Skeletal muscle tissue (tissue), 4 donors: ENCODE results near the gene DGKI. TPM values are rescaled to one million over a fixed set of nuclear protein-coding genes. Genes with fewer than 3 reads are reported as not detected.
A peak's percentile ranks its signal among the peaks of the same experiment; 100 is the strongest.

Source experiments
- H3K27ac ChIP-seq: one replicate; pipeline ENCODE4 v1.7.0; 2013; ENCODE audit warnings: mild to moderate bottlenecking, low read depth, low read length, inconsistent platforms
- H3K27me3 ChIP-seq, 3 donors: one replicate each; pipeline ENCODE4 v1.7.0; 2013; ENCODE audit warnings: low read length in 3 of 3; ENCODE audit not compliant: control insufficient read depth in 3 of 3, insufficient read depth in 3 of 3
- H3K36me3 ChIP-seq, 3 donors: one replicate each; pipeline ENCODE4 v1.7.0; 2013; ENCODE audit warnings: low read length in 3 of 3; ENCODE audit not compliant: control insufficient read depth in 3 of 3, insufficient read depth in 3 of 3
- H3K4me1 ChIP-seq, 3 donors: one replicate each; pipeline ENCODE4 v1.7.0; 2013; ENCODE audit warnings: low read length in 3 of 3, mild to moderate bottlenecking in 3 of 3; ENCODE audit not compliant: control insufficient read depth in 3 of 3, insufficient read depth in 3 of 3
- H3K4me3 ChIP-seq, 3 donors: one replicate each; pipeline ENCODE4 v1.7.0; 2013; ENCODE audit warnings: low read length in 3 of 3
- H3K9ac ChIP-seq, 3 donors: one replicate each; pipeline ENCODE4 v1.7.0; 2013; ENCODE audit warnings: low read length in 3 of 3, mild to moderate bottlenecking in 3 of 3, moderate library complexity in 2 of 3, low read depth in 1 of 3
- H3K9me3 ChIP-seq, 3 donors: one replicate each; pipeline ENCODE4 v1.7.0; 2013; ENCODE audit warnings: low read length in 3 of 3; ENCODE audit not compliant: control insufficient read depth in 3 of 3
- total RNA-seq: library from RNA; depleted of rRNA; stranded (reverse); fragments of >200 nt; gene quantifications from one replicate; pipeline ENCODE4 v1.2.3, GENCODE V29; 2014
- donor health status: Osteomylitis.

DGKI gene
- 1.0 TPM for total RNA-seq

DNA sequence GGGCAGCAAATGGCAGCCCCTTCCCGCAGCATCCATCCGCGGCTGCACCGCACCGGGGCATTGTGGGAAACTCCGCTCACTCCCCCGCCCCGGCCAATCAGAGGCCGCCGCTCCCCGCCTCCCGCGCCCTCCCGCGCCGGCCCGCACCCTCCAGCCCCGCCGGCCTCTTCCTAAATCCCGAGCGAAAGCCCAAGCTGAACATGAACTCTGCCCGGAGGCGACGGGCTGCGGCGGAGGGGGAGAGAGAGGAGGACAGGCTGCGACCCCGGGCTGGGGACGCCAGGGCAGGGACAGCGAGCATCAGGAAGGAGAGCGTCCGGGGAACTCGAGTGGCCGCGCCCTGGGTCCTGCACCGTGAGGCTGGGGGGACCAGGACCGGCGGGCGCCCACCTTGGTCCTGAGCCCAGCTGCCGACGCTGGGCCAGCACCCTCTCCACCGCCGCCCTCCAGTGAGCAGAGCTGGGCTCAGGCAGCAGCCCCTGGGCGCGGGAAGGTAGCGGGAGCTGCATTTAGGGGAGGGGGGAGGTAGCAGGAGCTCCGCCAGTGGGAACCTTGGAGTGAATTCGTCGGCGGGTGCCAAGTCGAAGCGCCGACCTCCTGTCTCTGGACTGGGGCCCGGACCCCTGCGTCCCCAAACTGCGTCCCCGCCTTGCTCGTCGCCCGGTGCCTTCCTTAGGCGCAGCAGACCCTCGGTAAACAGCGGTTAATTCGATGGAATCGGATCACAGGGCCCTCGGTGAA, at the start of gene DGKI:
TSS of gene DGKI (minus strand) at position 148 of the 741 bp plus-strand sequence.
- no peaks in the 10 kb centered on the region for H3K36me3 ChIP-seq
- no peak within 1 kb of the TSS for H3K9ac ChIP-seq
- peaks cover 11 to 13% (median 12%) of the 10 kb centered on the region in 3 donors for H3K4me1 ChIP-seq
- H3K9me3 ChIP-seq = no peaks in the 10 kb centered on the region
- H3K4me3 ChIP-seq = peak within 1 kb of the TSS; percentile 18 to 40 (median 35)
- H3K27ac ChIP-seq = no peak within 1 kb of the TSS
- H3K27me3 ChIP-seq = peaks cover 20 to 46% (median 42%) of the 10 kb centered on the region in 3 donors

DNA sequence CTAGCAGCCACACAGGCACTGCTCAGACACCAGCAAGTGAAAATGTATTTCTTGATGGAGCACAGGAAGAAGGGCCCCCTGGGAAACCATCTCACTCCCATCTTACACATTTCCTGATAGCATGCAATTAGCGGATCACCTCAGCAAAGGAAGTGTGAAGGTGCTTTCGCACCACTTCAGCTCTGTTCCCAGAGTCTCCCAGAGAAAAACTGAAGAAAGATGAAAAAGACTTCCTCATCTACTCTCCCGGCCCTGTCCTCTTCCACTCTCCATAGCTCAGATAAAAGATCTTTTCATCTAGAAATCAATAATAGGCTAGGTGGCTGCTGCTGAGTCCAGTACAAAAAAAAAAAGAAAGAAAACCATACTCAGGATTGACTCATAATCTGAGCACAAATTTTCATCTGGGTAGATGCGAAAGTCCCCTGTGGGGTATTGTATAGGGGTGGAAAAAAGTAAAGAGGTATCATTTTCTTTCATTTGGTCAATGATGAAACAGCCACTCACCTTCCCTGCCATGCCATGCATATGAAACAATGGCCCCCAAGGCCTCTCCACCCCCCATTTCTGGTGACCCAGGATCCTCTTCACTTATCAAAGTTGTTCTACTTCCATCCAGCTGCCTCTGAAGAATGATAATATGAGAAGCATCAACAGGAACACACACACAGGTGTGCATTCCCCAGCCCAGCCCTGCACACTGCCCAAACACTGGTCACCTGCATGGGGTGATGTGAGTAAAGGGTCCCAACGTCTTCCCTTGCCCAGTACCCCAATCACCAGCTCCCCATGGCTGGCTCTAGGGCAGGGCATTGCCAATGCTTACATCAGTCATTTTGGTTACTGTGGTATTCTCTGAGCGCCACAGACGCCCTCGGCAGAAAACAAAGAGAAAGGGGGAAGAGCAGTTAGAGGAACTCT, 48.8 kb upstream of the DGKI start:
- H3K36me3 ChIP-seq = peaks cover 6 to 22% (median 11%) of the 10 kb centered on the region in 3 donors
- H3K27ac ChIP-seq = no peak overlapping the region
- H3K9me3 ChIP-seq = peaks cover 0 to 2% (median 0%) of the 10 kb centered on the region in 3 donors
- peaks cover 16 to 32% (median 19%) of the 10 kb centered on the region in 3 donors for H3K4me1 ChIP-seq
- H3K9ac ChIP-seq = no peak overlapping the region
- H3K27me3 ChIP-seq = no peaks in the 10 kb centered on the region
- H3K4me3 ChIP-seq = no peak overlapping the region

GRCh38 chr7:137893143-137893742, 46.5 kb upstream of the DGKI start:
- Histone ChIP-seq H3K27ac (no peak overlapping the region), H3K4me3 (no peak overlapping the region), H3K4me1 (peaks cover 14 to 27% (median 15%) of the 10 kb centered on the region in 3 donors), H3K27me3 (no peaks in the 10 kb centered on the region), H3K9ac (no peak overlapping the region), H3K9me3 (peaks cover 0 to 2% (median 0%) of the 10 kb centered on the region in 3 donors), H3K36me3 (peaks cover 6 to 22% (median 11%) of the 10 kb centered on the region in 3 donors)

DNA sequence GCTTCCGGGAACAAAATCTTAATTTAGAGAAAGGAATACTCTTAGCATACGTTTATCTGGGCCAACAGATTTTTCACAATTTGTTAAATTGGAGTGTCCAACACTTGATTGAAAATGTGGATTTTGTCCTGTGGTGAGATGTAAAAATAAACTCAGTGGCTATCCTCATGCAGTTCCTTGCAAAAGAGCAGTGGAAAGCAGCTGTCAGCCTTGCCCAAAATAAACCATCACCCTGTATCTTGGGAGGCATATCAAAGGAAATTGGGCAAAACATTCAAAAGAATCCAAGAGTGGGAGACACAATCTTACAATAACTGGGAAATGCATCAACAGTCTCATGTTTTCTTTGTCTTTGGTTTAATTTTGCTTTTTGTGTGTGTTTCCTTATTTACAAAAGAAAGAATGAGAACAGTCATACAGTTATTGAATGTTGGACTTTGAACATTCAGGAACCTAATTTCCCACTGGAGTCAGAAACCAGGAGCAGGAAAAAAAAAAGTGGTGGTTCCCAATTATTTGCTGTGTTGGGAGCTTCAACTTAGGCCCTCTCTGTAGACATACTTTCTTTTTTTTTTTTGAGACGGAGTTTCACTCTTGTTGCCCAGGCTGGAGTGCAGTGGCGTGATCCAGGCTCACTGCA, 44.4 kb upstream of the DGKI start:
- Histone ChIP-seq H3K9me3 (peaks cover 0 to 2% (median 0%) of the 10 kb centered on the region in 3 donors), H3K9ac (peak overlapping the region in 1 of 3 donors; percentile 24), H3K27me3 (no peaks in the 10 kb centered on the region), H3K4me1 (peaks cover 17 to 22% (median 18%) of the 10 kb centered on the region in 3 donors), H3K4me3 (no peak overlapping the region), H3K36me3 (peaks cover 6 to 18% (median 11%) of the 10 kb centered on the region in 3 donors), H3K27ac (peak overlapping the region; percentile 84)

GRCh38 chr7:137890449-137890921, 43.7 kb upstream of the DGKI start:
- Histone ChIP-seq H3K27me3 (no peaks in the 10 kb centered on the region), H3K36me3 (peaks cover 6 to 15% (median 11%) of the 10 kb centered on the region in 3 donors), H3K4me3 (no peak overlapping the region), H3K9me3 (peaks cover 0 to 2% (median 0%) of the 10 kb centered on the region in 3 donors), H3K27ac (peak overlapping the region; percentile 84), H3K4me1 (peaks cover 18 to 22% (median 21%) of the 10 kb centered on the region in 3 donors), H3K9ac (no peak overlapping the region)

GRCh38 chr7:137888241-137888640, 41.5 kb upstream of the DGKI start:
- H3K9ac ChIP-seq = no peak overlapping the region
- H3K36me3 ChIP-seq = peaks cover 7 to 14% (median 7%) of the 10 kb centered on the region in 3 donors
- no peaks in the 10 kb centered on the region for H3K9me3 ChIP-seq
- no peak overlapping the region for H3K4me3 ChIP-seq
- no peaks in the 10 kb centered on the region for H3K27me3 ChIP-seq
- H3K27ac ChIP-seq = peak overlapping the region; percentile 84
- H3K4me1 ChIP-seq = peaks cover 18 to 22% (median 21%) of the 10 kb centered on the region in 3 donors

DNA sequence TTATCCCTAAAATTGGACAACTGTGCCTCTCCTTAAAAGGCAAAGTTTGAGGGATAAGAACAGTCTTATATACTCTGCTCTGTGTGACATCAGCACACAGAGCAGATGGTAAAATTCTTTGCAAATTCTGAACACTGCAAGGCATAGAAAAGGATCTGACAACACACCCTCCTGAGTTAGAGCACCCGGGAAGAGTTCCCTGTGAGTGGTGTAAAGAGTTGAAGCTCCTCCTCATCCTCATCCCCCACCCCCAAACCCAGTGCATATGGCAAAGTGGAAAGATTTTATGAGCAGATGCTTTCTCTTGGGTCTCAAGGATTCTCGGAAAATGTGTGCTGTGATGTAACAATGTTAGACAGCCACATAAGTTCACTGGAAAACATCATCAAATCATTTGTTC, 40.0 kb upstream of the DGKI start:
- Histone ChIP-seq H3K9ac (no peak overlapping the region), H3K9me3 (peaks cover 0 to 3% (median 0%) of the 10 kb centered on the region in 3 donors), H3K27ac (no peak overlapping the region), H3K27me3 (no peaks in the 10 kb centered on the region), H3K36me3 (peaks cover 13 to 24% (median 13%) of the 10 kb centered on the region in 3 donors), H3K4me1 (peaks cover 18 to 33% (median 32%) of the 10 kb centered on the region in 3 donors), H3K4me3 (no peak overlapping the region)

DNA sequence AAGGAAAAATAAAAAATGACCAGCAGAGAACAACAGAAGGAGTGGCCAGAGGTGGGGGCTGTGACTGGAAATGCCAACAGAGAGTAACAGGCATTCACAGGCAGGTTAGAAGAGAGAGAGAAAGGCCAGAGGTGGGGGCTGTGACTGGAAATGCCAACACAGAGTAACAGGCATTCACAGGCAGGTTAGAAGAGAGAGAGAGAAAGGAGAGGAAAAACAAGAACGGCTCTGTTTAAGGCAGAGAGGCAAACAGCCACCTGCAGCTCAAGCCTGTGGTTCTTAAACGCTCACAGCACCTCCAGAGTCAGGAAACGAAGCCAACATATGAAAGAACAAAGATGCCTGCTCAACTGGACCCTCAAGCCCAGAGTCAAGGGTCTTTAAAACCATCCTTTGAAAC, 39.5 kb upstream of the DGKI start:
- Histone ChIP-seq H3K9ac (no peak overlapping the region), H3K9me3 (peaks cover 0 to 3% (median 0%) of the 10 kb centered on the region in 3 donors), H3K4me1 (peaks cover 18 to 33% (median 30%) of the 10 kb centered on the region in 3 donors), H3K4me3 (no peak overlapping the region), H3K27me3 (no peaks in the 10 kb centered on the region), H3K27ac (no peak overlapping the region), H3K36me3 (peaks cover 17 to 29% (median 18%) of the 10 kb centered on the region in 3 donors)

DNA sequence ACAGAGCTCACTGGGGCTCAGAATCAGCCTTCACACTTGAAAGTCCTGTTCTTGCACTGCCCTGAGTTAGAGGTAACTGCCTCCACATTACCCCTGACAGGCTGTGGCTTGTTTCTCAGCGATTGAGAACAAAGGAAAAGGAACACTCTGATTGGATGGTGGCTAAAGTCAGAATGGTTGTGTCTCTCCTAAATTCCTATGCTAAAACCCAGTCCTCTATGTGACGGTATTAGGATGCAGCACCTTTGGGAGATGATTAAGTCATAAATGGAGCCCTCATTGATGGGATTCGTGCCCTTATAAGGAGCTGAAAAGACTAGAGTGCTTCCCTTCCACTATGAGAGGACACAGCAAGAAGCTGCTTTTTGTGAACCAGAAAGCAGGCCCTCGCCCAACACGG, 38.9 kb upstream of the DGKI start:
- Histone ChIP-seq H3K4me3 (no peak overlapping the region), H3K36me3 (peaks cover 18 to 33% (median 18%) of the 10 kb centered on the region in 3 donors), H3K27ac (no peak overlapping the region), H3K9me3 (peaks cover 0 to 3% (median 0%) of the 10 kb centered on the region in 3 donors), H3K27me3 (no peaks in the 10 kb centered on the region), H3K9ac (no peak overlapping the region), H3K4me1 (peaks cover 14 to 28% (median 26%) of the 10 kb centered on the region in 3 donors)
